ENCODE data around the gene LHFPL6.

Gene LHFPL6

DNA sequence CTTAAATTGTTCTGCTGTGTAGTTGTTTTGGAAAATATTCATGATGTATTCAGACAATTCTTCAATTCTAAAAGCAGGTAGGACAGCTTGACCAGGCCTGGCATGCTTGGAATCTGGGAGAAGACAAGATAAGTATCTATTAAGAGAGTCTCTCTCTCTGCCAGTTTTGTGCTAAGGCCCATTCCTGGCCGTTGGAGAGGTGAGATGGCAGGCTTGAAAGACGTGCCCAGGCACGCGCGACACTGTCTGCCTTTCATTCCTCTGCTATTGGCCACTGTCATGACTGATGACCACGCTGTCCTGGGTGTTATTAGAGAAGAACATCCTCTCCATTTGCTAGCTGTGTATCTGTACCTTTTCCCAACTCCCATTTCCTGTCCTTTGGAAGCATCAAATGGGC, 90.3 kb downstream of the LHFPL6 start:
- no peak for DNase-seq (ENCODE audit: low read depth in 3 of 3)

DNA sequence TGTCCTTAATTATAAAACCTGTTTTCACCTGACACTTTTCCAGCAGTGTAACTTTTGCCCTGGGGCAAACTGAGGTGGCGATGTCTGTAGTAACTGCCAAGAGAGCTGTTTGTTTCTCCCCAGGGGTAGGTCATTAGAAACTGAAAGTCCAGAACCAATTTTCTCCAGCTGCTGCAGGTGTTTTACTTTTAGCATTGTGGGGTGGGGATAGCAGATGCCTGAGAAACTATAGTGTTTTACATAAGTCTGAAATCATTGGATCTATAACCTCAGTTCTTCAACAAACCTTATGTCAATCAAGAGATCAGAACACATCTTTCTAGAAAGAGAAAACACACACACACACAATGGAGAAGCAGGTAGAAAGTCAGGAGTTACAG, 92.7 kb downstream of the LHFPL6 start:
- DNase-seq (ENCODE audit: low read depth in 3 of 3): no peak

DNA sequence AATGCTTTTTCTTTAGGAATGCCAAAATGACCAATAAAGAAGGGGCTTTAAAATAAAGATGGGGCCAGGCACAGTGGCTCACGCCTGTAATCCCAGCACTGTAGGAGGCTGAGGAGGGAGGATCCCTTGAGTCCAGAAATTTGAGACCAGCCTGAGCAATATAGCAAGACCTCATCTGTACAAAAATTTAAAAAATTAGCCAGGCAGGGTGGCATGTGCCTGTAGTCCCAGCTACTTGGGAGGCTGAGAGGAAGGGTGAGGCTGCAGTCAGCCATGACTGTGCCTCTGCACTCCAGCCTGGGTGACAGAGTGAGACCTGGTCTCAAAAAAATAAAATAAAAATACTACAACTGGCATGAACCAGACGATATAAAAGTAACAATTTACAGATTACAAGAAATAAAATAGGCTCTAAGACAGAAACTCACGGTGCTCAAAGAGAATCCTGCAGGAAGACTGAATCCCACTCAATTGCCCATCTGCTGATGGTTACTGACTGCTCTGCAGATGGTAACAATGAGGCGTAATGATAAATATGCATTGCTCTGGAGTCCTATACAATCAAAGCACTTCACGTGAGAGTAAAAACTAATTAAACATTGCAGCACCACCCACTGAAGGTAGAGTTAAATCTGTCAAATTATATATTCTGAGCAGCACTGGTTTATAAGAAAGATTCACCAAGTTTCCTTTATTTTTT, 93.2 kb downstream of the LHFPL6 start:
- DNase-seq (ENCODE audit: low read depth in 3 of 3): no peak

DNA sequence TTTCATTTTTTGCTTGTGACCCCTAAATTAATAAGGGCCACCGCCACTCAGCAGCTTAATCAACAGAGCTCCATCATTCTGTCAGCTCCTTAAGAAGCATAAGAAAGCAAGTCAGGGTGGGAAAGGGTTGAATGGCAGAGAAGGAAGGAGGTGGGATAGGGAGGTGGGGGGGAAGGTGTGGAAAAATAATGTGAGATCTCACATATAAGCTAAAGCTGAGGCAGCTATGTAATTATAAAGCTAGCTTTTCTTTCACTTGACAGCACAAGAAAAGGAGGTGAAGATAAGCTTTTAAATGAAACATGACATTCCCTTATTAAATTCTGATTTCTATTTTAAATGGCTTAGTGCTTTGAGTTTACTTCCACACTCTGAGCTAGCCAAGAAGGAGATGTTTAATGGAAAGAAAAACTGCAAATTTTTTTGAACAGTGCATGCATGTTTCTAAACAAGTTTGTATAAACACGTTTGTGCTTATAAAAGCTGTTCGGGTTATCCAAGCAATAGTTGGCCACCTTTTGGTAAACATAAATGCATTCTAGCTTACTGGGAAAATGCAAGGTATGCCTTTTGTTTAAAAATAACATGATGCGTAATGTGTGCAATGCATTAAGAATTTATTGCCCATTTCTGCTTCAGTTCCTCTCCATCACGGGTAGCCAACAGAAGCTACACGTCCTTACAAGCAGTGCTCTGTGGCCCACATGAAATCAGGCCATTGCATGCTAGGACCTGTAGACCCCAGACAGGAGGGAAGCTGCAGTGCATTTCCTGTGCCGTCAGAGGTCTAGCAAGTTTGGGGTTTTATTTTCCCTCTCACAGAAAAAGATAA, 96.2 kb downstream of the LHFPL6 start:
- DNase-seq (ENCODE audit: low read depth in 3 of 3): no peak

DNA sequence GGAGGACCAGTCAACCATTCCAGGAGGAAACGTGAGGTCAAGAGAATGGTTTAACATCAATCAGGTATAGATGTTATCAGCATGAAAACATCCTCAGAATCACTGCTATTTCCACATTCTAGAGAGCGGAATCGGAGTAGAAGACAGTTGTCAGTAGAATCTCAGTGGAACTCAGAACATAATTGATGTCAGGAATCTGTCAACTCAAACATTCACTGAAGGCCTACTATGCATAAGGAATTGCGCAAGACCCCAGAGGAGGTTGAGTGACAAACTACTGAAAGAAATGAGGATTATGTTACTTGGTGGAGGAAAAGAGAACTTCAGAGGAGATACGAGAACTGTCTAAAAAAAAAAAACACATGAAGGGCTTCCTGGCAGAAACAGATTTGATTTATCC, 97.8 kb downstream of the LHFPL6 start:
- no peak for DNase-seq (ENCODE audit: low read depth in 3 of 3)

DNA sequence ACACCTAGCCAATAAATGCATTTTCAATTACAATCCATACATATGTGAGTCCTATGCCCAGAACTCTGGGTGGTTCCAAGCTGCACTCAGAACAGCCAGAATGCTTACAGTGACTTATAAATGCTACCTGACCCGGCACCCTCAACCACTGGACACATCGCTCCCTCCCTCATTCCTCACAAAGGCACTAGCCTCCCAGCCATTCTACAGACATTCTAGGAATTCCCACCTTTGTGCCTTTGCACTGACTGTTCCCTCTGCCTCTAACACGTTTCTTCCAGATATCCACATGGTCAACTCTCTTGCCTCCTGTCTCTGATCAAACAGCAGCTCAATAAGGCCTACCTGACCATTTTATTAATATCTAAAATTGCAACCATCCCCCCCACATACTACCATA, 99.9 kb downstream of the LHFPL6 start:
- no peak for DNase-seq (ENCODE audit: low read depth in 3 of 3)

DNA sequence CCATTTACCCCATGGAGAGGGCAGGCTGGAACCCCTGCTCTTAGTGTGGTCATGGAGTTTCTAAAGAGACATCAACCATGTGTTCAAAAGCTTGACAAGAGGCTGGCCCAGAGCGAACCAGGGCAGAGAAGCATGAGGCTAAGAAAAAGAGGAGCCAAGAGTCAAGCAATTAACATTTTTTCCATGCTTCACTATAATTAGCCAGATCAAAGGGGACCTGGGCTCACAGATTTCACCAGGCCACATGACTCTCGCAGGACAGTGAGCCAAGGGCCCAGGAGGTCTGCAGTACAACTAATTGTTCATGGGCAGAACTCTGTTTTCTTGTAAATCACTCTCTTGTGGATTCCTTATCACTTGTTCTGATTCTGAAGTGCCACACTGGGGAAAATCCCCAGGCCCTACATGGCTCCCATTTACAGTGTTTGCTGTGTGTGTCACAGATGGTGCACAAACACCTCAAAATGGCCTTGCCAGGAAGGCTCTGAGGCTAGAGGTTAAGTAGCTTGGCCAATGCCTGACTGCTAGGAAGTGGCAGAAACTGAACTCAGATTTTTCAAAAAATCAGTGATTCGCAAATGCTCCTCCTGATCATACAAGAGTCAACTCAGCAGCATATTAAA, 101.2 kb downstream of the LHFPL6 start:
- no peak for DNase-seq (ENCODE audit: low read depth in 3 of 3)

DNA sequence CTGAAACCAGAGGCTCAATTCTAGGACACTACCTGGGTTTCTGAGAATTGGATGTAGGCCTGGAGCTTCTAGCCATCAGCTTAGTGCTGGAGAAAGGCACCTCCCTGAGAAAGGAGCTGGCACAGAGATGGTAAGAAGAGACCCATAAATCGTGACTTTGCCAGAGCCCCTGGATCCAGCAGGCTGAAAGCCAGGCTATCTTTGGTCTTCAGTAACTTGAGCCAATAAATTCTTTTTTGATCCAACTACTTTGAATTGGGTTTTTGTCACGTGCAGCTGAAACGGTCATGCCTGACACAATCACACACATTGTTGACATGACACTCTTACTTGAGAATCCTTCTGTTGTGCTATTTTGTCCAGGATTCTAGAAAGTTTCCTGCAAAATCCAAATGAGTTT, 103.4 kb downstream of the LHFPL6 start:
- no peak for DNase-seq (ENCODE audit: low read depth in 3 of 3)

DNA sequence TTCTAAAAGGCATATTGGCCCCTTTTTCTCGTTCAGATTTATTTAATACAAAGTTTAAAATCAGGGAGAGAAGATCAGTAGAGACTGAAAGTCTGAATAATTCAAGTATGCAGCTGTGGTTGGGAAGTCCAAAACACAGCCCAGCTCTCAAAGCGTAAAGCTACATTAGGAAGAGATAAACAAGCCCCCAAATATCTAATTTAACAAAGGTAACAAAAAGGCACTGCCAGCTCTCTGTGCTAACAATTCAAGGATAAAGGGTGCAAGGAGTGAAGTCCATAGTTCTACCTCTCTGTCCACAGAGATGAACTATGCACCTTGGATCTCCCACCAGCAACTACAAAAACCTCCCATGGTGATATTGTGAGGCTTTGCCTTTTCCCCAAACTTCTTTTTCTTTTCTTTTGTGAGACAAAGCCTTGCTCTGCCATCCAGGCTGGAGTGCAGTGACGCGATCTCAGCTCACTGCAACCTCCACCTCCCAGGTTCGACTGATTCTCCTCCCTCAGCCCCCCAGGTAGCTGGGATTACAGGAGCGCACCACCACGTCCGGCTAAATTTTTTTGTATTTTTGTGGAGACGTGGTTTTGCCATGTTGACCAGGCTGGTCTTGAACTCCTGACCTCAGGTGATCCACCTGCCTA, 104.4 kb downstream of the LHFPL6 start:
- no peak for DNase-seq (ENCODE audit: low read depth in 3 of 3)

DNA sequence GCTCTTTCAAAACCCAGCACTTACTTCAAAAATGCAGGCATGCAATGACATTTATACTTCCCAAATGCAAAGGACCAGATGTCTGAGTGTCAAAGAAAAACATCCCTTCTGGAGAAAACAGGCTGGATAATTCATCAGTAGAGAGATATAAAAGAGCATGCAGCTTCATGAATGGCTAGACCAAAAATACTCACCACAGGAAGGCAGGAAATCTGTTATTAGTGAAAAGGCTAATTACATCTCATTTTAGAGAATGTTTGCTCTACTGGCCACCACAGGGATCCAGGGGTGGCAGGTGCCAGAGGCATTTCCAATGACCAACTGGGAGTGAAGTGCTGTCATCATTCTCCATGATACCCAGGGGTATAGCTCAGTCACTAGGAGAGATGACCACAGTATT, 106.5 kb downstream of the LHFPL6 start:
- no peak for DNase-seq (ENCODE audit: low read depth in 3 of 3)

DNA sequence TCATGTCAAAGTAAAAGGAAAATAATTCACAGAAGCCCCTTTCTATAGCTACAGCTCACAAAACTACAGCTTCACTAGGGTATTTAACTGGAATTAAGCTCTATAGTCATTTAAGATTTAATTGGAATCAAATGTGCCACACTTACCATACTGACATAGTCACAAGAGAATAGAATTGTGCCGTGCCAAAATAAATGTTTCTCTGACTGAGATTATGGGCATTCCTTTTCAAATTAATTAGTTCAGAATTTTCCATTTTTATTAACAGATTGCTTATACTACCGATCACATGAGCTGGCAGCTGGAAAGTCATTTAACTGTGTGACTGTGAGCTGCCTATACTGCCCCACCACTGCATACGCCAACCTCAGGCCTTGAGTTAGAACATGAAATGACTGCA, 108.4 kb downstream of the LHFPL6 start:
- DNase-seq (ENCODE audit: low read depth in 3 of 3): no peak

DNA sequence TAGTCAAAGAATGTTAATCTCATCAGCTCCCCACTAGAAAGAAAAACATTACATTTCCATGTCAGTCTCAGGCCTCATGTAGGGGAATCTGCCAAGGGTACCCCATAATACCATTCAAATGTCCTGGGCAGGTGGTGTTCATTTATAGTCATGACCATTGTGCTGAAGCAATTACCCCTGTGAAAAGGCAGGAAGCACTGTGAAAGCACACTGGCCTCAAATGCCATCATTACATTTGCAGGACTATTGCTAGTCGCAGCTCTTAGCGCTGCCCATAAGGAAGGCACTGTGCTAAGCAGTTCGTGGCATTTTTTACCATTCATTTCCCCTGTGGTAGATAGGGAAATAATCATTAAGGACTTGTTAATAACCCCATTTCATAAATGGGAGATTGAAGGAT, 109.0 kb downstream of the LHFPL6 start:
- DNase-seq (ENCODE audit: low read depth in 3 of 3): no peak

DNA sequence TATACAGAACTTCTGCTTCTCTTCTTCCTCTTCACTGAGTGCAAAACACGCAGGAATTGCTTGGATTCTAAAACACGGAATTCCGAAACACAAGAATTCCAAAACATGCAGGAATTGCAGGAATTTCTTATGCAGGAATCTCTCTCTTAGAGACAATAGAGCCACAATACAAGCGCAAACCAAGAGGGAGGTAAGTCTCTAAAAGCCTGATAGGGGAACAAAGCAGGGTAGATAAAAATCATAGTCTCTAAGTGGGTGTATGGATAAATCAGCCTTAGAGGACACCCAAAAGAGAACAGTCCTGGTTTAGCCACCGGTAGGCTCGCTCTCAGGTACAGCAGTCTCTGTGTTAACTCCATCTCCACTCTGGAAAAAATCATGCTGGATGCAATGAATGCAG, 112.9 kb downstream of the LHFPL6 start:
- no peak for DNase-seq (ENCODE audit: low read depth in 3 of 3)

DNA sequence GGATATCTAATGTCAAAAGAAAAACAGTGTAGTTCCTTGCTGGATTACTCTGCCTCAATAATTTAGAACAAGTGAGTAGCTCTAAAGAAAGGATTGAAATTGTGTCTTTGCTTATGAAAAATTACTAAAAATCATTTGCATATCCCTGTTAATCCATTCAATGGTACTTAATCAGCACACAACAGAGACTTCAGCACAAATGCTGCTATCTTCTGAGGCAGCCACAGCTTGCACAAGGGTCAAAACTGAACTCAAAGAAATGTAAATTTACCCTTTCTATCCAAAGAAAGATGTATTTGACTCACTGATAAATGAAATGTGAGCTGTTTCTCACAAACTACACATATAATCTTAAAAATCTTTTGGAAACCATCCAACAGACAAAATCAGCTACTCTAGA, 116.2 kb downstream of the LHFPL6 start:
- no peak for DNase-seq (ENCODE audit: low read depth in 3 of 3)

DNA sequence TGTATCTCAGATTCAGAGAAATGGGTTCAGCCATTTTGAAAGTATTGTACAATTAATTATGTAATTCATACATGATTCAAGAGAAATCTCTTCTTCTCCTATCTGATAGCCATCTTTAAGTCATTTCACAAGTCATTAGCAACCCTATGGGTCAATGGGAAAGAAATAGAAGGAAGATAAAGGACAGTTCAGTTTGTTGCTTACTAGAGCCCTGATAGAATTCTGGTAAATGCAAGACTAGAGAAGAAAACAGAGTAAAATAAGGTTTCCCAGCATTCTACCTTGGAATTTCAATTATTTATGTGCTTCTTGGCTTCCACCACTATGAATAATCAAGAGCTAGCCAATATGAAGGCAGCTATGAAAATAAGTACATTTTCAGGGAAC, 117.7 kb downstream of the LHFPL6 start:
- no peak for DNase-seq (ENCODE audit: low read depth in 3 of 3)

DNA sequence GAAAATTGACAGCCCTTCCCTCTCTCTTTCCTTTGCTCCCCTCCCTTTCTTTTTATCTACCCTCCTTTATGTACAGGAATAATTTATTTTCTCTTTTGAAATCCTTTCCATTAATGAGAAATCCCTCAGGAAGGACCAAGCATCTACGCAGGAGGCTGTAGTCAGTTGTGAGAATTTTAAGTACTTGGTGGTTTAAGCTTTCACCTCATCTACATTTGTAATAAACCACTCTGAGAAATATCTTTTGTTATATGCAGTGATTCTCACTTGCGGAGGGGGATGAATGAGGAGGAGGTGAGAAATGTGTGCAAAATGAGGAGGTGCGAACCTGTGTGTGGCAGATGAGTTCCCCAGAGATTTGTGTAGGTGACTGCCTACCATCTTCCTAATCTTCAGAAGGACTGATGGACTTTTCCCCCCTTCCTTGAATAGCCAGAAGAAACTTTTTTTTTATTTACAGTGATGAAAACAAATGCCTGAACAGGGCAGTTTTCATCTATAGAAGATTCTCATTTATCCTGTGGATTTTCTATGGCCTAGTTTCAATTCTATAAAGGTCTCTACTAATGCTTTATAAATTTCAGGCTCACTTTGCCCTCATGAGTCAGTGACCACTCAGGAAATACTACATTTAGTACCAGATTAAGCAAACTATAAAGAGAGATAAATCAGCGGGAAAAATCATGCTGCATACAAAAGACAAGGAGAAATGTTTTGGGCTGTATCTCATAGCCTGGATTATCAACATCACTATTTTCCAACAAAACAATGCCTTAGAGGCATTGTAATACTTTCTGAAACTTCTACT, 118.3 kb downstream of the LHFPL6 start:
- no peak for DNase-seq (ENCODE audit: low read depth in 3 of 3)

DNA sequence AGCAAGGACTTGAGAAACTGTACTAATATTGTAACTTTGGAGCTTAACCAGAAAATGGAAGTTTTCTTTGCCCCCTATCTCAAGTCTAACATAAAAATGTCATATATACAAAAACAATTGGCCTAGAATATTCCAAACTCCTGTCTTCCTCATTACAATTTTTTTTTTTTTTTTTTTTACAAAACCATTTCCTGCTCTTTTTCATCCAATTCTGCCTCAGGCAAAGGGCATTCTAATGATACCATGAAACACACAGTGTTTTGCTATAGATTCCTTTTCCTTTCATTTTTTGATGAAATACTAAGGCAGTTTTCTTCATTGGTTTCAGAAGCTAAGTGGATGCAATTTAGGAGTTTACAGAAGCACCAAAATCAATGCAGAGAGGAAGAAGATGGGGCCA, 119.7 kb downstream of the LHFPL6 start:
- DNase-seq (ENCODE audit: low read depth in 3 of 3): no peak

DNA sequence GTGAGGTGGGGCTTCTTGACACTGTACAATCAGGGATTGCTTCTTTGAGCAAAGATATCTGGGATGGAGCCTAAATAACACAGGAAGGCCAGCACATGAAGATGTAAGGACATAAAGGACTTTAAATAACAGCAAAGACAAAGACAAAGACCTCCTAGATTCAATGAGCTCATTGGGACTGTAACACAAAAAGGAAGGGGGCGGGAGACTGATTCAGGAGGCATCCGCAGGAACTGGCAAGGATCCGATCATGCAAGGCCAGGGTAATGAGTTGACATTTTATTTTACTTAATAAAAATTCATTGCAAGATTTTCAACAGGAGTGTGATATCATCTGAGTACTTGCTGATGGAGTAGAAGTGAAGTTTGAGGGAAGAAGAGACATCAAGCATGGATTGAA, 121.5 kb downstream of the LHFPL6 start:
- DNase-seq (ENCODE audit: low read depth in 3 of 3): no peak

DNA sequence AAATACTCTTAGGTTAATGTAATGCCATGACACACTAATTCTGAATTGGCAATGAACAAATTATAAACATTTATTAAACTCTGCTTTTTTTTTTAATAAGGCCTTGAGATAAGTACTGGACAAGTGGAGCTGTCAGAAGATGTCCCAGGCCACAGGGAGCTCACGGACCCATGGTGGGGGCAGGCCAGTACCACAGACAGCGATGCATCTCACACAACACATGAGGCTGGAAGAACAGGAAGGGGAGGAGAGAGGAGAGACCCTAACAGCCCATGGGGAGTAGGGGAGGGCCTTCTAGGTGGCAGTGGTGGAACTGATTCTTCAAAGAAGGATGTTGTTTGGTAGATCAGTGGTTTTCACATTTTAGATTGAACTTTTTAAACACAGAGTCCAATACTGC, 128.4 kb downstream of the LHFPL6 start:
- DNase-seq (ENCODE audit: low read depth in 3 of 3): no peak

DNA sequence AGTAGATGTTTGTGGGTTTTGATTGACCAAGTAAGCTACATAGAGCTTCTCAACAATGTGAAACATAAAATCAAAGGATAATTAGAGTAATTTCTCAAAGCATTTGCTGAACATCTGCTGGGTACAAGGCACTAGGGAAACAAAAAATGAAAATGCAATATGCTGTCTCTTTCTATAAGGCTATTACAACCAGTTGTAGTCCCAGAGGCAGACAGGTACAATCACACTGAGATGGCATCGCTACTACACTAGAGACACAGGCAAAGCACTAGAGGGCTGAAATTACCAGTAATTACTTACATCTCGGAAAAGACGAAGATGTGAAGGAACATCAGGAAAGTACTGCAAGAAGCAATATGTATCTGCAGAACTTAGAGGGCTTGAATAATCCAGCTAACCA, 133.3 kb downstream of the LHFPL6 start:
- no peak for DNase-seq (ENCODE audit: low read depth in 3 of 3)

DNA sequence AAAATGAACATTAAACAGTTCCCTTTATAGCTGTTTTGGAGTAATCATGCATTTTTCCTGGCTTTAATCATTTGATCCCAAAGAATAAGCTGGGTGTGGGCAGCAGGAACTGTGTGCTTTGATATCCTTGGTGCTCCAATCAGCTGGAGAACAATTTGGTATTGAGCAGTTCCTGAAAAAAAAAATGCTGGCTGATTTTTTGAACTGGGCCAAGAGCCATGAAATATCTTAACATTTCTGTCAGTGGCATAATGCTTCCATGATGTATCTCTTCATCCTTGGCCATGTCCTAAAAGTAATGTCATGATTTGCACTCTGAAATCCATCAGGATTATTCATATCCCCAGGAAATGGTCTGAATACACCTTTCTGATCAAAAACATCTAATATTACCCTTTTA, 134.7 kb downstream of the LHFPL6 start:
- DNase-seq (ENCODE audit: low read depth in 3 of 3): no peak

DNA sequence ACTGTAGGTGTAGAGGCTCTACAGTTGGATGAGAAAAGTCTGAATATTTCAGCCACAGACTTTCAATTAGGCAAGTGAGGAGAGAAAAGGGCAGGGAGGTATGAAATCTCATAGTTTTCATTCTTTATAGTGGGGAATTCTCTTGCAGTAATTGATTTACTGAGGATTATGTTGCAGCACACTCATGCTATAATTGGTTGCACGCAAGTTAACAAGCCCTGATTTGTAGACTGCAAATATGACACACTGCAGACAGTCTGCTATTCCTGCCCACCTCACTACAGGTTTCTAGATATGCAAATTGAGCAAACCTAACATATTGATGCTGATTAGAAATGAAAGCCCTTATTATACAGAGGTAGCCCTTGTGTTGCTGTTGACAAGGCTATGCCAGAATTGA, 139.4 kb downstream of the LHFPL6 start:
- DNase-seq (ENCODE audit: low read depth in 3 of 3): no peak
